HG02852 (cell line): Measurements from ENCODE around the gene DBN1.

Experiments
- ATAC-seq: cut with Tn5 transposase; IDR thresholded peaks from one replicate; pipeline ENCODE4 v1.9.1; 2021; ENCODE audit warnings: mild to moderate bottlenecking, moderate library complexity; ENCODE audit not compliant: unreplicated experiment

DBN1 gene

GRCh38 chr5:177473443-177474001 is at the start of gene DBN1:
Gene DBN1 (minus strand): TSS chr5:177473634. CDS start chr5:177473521, 113 bp downstream.
- ATAC-seq, result no peak

GRCh38 chr5:177520916-177521513 is 47.6 kb upstream of the DBN1 start:
- no peak for ATAC-seq

GRCh38 chr5:177520271-177520670 is 46.8 kb upstream of the DBN1 start:
- no peak for ATAC-seq

- no peak for ATAC-seq
These were observed 46.2 kb upstream of the DBN1 start for GRCh38 chr5:177519463-177520235.

- ATAC-seq, result peak; percentile 71
These were observed 43.5 kb upstream of the DBN1 start, which contains the start of gene DDX41 for GRCh38 chr5:177516601-177517568. Gene DDX41 (minus strand): TSS chr5:177516961. CDS start chr5:177516945, 16 bp downstream.

- ATAC-seq, result no peak
These were observed 42.1 kb upstream of the DBN1 start for GRCh38 chr5:177515580-177515979.

- ATAC-seq, result no peak
These were observed 41.1 kb upstream of the DBN1 start for GRCh38 chr5:177514541-177514940.

- ATAC-seq, result no peak
These were observed 40.1 kb upstream of the DBN1 start for GRCh38 chr5:177513500-177513899.

- ATAC-seq, result no peak
These were observed 39.4 kb upstream of the DBN1 start for GRCh38 chr5:177512736-177513380.

GRCh38 chr5:177511796-177512675 is 38.6 kb upstream of the DBN1 start:
- no peak for ATAC-seq

GRCh38 chr5:177511181-177511580 is 37.7 kb upstream of the DBN1 start:
- ATAC-seq, result no peak

GRCh38 chr5:177510567-177511053 is 37.2 kb upstream of the DBN1 start:
- peak; percentile 38 for ATAC-seq

- ATAC-seq, result peak; percentile 1
These were observed 36.6 kb upstream of the DBN1 start for GRCh38 chr5:177509991-177510566.

GRCh38 chr5:177509381-177509951 is 36.0 kb upstream of the DBN1 start, which contains the start of gene DOK3:
Gene DOK3 (minus strand): TSS chr5:177509826. CDS start chr5:177509540, 286 bp downstream.
- ATAC-seq, result peak; percentile 32

GRCh38 chr5:177508837-177509236 is 35.4 kb upstream of the DBN1 start:
- ATAC-seq, result peak; percentile 36

GRCh38 chr5:177508221-177508611 is 34.8 kb upstream of the DBN1 start:
- no peak for ATAC-seq

GRCh38 chr5:177507596-177508220 is 34.3 kb upstream of the DBN1 start:
- no peak for ATAC-seq

- ATAC-seq, result no peak
These were observed 33.7 kb upstream of the DBN1 start for GRCh38 chr5:177507165-177507564.
